GM06990 (cell line): ENCODE measurements around the gene CNNM1.

Source experiments
- DNase-seq: peaks from one replicate; pipeline ENCODE4 v3.0.0-alpha.2; 2011; ENCODE audit not compliant: insufficient read length; ENCODE audit errors: extremely low read depth
- H3K27me3 ChIP-seq: replicated peaks from 2 replicates; pipeline ENCODE4 v1.6.0; 2011; ENCODE audit warnings: low read length; ENCODE audit not compliant: control insufficient read depth, insufficient read depth
- H3K36me3 ChIP-seq: 2 replicates; pipeline ENCODE4 v1.5.1; 2011; ENCODE audit warnings: low read length; ENCODE audit not compliant: control insufficient read depth, insufficient read depth
- H3K4me3 ChIP-seq: replicated peaks from 2 replicates; pipeline ENCODE4 v1.5.1; 2011; ENCODE audit warnings: low read depth, mild to moderate bottlenecking, control low read depth, low read length
- CTCF ChIP-seq: IDR thresholded peaks from 2 replicates; pipeline ENCODE4 v1.5.1; 2011; ENCODE audit warnings: low read length, control low read depth, mild to moderate bottlenecking, inconsistent platforms; ENCODE audit not compliant: insufficient read depth, poor library complexity, severe bottlenecking

CNNM1 gene

DNA sequence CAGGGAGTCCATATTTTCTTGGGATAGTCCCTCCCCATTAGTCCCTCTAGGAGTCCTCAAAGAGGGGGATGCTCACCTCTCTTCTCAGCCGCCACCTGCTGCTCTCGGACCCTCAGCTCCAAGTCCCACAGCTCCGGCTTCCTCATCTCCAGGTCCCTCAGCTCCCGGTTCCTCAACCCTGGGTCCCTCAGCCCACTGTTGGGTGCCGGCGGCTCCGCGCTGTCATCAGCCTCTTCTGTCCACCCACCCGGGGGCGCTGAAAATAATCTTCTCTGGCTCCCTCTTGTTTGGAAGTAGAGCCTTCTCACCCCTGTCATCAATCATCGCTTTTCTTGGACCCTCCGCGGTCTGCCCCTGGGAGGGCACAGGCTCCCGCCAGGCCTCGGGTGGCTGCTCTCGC lies 13.3 kb upstream of the CNNM1 start:
- Histone ChIP-seq H3K36me3 (no peaks in the 10 kb centered on the region), H3K27me3 (no peaks in the 10 kb centered on the region), H3K4me3 (no peak overlapping the region)
- DNase-seq: no peak
- TF ChIP-seq CTCF: no peak

DNA sequence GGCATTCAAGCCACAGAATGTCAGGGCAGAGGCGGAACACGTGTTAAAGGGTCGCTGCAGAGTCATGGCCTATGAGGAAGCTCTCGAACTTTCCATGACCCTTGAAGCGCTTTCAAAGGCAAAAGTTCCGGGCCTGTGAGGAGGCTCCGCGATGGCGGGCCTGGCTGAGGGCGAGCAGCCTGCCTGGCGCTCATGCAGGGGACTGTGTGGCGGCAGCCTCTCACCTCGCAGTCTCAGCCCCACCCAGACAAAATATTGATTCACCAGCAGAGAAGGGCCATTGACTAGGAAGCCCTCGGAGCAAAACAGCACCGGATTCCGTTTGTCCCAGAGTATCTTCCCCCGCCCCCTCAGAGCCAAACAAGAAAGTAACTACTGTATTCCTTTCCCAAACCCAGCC lies 12.8 kb upstream of the CNNM1 start:
- H3K27me3 ChIP-seq: no peaks in the 10 kb centered on the region
- DNase-seq: no peak
- no peak overlapping the region for H3K4me3 ChIP-seq
- no peaks in the 10 kb centered on the region for H3K36me3 ChIP-seq
- TF ChIP-seq CTCF: no peak

DNA sequence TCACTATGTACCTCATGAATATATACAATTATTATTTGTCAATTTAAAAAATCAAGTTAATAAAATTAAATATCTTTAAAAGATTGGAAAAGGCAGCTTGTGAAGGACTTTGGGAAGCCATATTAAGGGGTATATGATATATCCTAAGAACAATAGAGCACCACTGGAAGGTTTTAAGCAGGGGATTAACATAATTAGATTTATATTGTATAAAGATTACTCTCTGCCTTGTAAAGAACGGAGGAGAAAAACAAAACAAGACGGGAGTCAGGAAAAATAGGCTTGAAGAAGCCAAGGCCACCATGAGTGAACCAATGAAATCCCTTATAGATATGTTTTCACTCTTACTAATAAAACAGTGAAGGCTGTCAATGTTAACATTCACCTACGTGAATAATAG lies 11.1 kb upstream of the CNNM1 start:
- no peak for TF ChIP-seq CTCF
- no peaks in the 10 kb centered on the region for H3K36me3 ChIP-seq
- H3K27me3 ChIP-seq: no peaks in the 10 kb centered on the region
- no peak for DNase-seq
- no peak overlapping the region for H3K4me3 ChIP-seq

DNA sequence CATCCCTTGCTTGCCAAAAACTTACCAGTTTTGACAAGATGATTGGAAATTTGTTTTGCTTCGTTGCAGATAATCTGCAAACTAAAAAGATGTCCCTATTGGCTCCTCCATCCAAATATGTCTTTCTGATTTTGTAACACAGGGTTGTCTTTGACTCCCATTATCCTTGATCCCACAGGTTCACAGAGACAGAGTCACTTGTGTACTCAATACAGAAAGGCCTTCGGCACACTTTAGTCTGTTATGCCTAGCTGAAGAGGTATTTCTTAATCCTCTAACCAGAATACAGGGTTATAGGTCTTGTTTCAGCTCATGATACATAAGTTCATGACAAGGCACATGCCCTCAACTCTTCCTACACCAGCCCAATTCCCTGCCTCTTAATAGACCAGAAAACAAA lies 10.7 kb upstream of the CNNM1 start:
- no peaks in the 10 kb centered on the region for H3K27me3 ChIP-seq
- H3K4me3 ChIP-seq: no peak overlapping the region
- TF ChIP-seq CTCF: no peak
- no peaks in the 10 kb centered on the region for H3K36me3 ChIP-seq
- no peak for DNase-seq

GRCh38 chr10:99325281-99325680 lies 3.9 kb upstream of the CNNM1 start:
- H3K36me3 ChIP-seq: no peaks in the 10 kb centered on the region
- no peak overlapping the region for H3K4me3 ChIP-seq
- H3K27me3 ChIP-seq: no peaks in the 10 kb centered on the region; the same call in 1 of the 2 replicates
- no peak for TF ChIP-seq CTCF
- DNase-seq: no peak

GRCh38 chr10:99326871-99327270 lies 2.3 kb upstream of the CNNM1 start:
- Histone ChIP-seq H3K36me3 (no peaks in the 10 kb centered on the region), H3K27me3 (no peaks in the 10 kb centered on the region; the same call in 1 of the 2 replicates), H3K4me3 (no peak overlapping the region)
- TF ChIP-seq CTCF: no peak
- no peak for DNase-seq
